Measurements from ENCODE around the gene ABCA9.
A peak's percentile ranks its signal among the peaks of the same experiment; 100 is the strongest.

The ABCA9 gene

DNA sequence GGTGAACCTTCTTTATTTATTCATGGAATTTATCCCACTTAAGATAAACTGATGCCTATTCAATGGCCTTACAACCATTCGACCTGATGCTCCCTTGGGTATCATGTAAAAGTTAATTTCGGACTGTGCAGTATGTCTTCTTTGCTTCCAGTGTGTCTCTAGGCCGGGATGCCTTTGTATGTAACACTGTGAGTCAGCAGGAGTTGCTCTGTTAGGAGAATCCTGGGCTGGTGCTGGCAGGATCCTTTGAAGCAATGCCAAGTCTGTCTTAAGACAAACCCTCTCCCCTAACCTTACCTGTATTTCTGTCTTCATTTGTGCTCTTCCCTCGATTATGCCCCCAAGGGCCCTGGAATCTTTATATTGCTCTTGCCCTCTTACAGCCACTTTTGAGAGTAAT lies 67.6 kb downstream of the ABCA9 start:
- peak; percentile 84 for DNase-seq (ENCODE audit: low read depth)
- TF ChIP-seq, protein P1, sequence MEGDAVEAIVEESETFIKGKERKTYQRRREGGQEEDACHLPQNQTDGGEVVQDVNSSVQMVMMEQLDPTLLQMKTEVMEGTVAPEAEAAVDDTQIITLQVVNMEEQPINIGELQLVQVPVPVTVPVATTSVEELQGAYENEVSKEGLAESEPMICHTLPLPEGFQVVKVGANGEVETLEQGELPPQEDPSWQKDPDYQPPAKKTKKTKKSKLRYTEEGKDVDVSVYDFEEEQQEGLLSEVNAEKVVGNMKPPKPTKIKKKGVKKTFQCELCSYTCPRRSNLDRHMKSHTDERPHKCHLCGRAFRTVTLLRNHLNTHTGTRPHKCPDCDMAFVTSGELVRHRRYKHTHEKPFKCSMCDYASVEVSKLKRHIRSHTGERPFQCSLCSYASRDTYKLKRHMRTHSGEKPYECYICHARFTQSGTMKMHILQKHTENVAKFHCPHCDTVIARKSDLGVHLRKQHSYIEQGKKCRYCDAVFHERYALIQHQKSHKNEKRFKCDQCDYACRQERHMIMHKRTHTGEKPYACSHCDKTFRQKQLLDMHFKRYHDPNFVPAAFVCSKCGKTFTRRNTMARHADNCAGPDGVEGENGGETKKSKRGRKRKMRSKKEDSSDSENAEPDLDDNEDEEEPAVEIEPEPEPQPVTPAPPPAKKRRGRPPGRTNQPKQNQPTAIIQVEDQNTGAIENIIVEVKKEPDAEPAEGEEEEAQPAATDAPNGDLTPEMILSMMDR (IDR thresholded peaks at IDR 0.05; ENCODE audit: insufficient read depth, low read depth, low read length, missing control alignments), result no peak
- no peak overlapping the region for H3K4me3 ChIP-seq (ENCODE audit: low read length)

DNA sequence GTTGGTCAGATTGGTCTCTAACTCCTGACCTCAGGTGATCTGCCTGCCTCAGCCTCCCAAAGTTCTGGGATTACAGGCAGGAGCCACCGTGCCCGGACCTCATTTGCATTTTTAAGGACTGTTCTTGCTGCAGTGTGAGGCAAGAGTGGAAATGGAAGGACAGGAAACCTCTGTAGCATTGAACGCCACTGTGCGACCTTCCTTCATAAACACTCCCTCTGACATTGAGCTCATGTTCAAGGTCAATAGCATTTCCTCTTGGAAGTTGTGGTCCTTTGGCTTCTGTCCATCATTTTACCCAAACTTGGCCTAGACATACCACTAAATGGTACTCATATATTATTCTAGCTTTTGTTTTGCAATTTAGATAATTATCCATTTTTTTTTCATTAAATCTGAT lies 72.8 kb downstream of the ABCA9 start:
- no peak for DNase-seq (ENCODE audit: low read depth)
- TF ChIP-seq, protein P1 (IDR thresholded peaks at IDR 0.05; ENCODE audit: insufficient read depth, low read depth, low read length, missing control alignments), result no peak
- no peak overlapping the region for H3K4me3 ChIP-seq (ENCODE audit: low read length)

DNA sequence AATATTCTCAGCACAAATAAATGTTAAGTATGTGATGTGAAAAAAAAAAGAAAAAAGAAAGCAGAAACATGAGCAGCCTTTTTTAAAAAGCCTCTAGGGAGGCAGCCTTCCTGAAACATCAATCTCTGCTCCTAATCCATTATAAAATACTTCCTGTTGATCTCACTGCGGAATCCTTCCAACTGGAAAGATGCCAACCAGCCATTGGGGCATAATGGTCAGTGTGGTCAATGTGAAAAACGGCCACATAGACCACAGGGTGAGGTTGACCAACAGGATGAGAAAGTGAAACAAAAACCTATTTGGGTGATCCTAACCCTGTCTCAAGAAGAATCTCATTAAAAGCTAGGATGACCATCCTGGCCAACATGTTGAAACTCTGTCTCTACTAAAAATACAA lies 79.4 kb downstream of the ABCA9 start:
- no peak for DNase-seq (ENCODE audit: low read depth)
- no peak overlapping the region for H3K4me3 ChIP-seq (ENCODE audit: low read length)
- TF ChIP-seq, protein P1 (IDR thresholded peaks at IDR 0.05; ENCODE audit: insufficient read depth, low read depth, low read length, missing control alignments), result no peak

DNA sequence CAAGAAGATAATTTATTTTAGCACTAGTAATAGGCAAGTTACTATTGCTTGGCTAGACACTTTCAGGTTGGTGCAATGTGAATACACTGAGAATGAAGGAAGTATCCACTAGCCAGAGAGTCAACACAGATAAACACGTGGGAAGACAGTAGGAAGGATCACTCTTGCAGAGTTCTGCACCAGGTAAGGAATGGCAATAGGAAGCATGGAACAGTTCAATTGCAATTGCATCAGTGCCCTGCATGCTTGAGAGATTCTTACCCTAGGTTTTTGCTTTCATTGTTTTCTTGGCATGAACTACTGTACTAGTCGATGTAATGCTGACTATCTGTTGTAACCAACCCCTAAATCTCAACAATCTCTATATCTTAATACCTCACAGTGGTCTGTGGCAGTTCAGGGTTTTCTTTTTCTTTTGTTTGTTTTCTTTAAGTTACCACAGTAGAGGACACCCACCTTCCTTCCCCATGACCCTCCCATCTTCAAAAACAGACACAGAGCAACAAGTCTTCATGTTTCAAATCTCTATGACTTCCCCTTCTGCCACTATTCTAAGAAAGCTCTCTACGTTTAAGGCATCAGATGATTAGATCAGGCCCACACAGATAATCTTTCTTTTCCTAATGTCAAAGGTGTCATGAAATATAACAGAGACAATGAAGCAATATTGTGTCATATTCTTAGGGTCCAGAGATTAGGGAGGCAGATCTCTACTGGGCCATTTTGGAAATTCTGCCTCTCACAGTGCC lies 87.5 kb downstream of the ABCA9 start:
- no peak for DNase-seq (ENCODE audit: low read depth)
- H3K4me3 ChIP-seq (ENCODE audit: low read length), result no peak overlapping the region
- TF ChIP-seq, protein P1 (IDR thresholded peaks at IDR 0.05; ENCODE audit: insufficient read depth, low read depth, low read length, missing control alignments), result no peak

DNA sequence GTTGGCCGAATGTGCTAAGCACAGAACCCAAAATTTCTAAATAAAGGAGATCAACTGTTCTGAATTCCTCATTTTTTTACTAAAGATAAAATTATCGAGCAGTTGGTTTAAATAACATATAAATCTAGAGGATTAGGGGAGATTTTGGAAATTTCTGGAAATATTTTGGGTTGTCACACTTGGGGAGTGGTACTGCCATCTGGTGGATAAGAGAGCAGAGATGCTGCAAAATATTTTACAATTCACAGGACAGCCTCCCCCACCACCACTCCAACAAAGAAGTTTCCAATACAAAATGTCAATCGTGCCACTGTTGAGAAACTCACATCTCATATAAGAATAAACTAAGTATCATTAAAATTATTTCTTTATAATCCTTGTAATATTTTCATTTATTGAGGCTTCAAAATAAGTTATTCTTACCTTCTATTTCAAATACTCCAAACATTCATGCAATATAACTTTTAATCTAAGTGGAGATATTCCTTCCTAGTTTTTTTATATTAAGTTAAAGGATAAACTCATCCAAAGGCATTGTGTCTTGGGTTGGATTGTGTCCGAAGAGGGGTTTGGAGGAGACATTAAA lies 88.5 kb downstream of the ABCA9 start:
- TF ChIP-seq, protein P1 (IDR thresholded peaks at IDR 0.05; ENCODE audit: insufficient read depth, low read depth, low read length, missing control alignments), result peak; percentile 66
- no peak overlapping the region for H3K4me3 ChIP-seq (ENCODE audit: low read length)
- DNase-seq (ENCODE audit: low read depth), result peak; percentile 22

DNA sequence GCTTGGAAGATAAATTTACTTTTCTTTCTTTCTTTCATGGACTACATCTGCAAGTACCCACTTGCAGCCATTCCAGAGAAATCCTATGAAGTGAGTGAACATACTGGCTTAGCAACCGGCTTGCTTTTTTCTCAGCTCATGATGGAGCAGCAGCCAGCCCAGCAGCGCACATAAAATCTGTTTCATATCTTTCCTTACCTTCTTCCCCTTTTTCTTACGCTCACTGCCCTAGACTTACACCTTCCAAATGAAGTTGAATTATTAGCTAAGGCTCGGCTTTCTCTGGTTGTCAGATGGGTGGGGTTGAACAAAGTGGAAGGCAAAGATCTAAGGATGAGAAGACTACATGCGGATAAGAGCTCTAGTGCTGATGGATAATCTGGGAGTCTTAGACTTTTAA lies 91.6 kb downstream of the ABCA9 start:
- no peak overlapping the region for H3K4me3 ChIP-seq (ENCODE audit: low read length)
- DNase-seq (ENCODE audit: low read depth), result no peak
- TF ChIP-seq, protein P1 (IDR thresholded peaks at IDR 0.05; ENCODE audit: insufficient read depth, low read depth, low read length, missing control alignments), result no peak

DNA sequence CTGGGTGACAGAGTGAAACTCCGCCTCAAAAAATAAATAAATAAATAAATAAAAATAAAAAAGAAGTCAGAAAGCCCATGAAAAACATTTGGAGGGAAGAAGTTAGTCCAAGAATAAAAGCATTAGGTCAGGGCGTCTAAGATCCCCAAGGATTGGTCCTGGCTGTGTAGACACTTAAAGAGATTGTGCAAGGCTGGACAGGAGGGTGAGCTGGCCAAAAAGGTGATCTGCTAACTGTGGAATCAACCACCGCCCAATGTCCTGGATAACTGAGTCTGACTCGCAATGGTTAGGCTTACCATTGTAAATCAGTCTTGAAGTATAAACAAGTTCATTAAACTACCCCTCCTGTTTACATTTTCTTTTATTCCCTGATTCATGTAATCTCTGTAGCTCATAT lies 96.8 kb downstream of the ABCA9 start:
- TF ChIP-seq, protein P1 (IDR thresholded peaks at IDR 0.05; ENCODE audit: insufficient read depth, low read depth, low read length, missing control alignments), result no peak
- H3K4me3 ChIP-seq (ENCODE audit: low read length), result no peak overlapping the region
- DNase-seq (ENCODE audit: low read depth), result peak; percentile 17

Measured in epithelial cell of esophagus (primary cell).